ENCODE results near the gene DVL1. TPM values are rescaled to one million over a fixed set of nuclear protein-coding genes. Genes with fewer than 3 reads are reported as not detected.

DVL1 gene
- total RNA-seq, 6 experiments from 2014 or later = 73.8 to 96.6 (median 74.5) TPM

DNA sequence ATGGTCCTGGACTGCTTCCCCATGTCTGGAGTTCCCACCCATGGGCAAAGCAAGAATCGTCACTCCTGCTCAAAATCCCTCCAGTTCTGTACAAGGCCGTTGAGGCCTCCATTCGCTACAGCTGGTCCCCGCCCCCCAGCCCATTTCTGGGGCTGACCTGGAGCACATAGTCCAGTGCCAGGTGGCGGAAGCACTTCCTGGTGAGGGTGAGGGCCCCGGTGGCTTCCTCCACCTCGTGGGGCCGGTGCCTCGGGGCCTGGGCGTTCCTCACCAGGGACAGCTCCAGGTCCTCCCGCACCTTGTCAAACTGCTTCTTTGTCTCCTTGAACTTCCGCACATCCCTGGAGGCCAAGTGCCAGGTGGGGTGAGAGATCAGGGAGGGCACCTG, 48.9 kb downstream of the DVL1 start:
- DNase-seq = no peak
- H3K27me3 Mint-ChIP-seq (ENCODE audit: insufficient read depth) = peaks cover 2% of the 10 kb centered on the region; the same call in 1 of the 2 replicates
- H3K4me3 Mint-ChIP-seq = no peak overlapping the region
- TF ChIP-seq, protein P1, sequence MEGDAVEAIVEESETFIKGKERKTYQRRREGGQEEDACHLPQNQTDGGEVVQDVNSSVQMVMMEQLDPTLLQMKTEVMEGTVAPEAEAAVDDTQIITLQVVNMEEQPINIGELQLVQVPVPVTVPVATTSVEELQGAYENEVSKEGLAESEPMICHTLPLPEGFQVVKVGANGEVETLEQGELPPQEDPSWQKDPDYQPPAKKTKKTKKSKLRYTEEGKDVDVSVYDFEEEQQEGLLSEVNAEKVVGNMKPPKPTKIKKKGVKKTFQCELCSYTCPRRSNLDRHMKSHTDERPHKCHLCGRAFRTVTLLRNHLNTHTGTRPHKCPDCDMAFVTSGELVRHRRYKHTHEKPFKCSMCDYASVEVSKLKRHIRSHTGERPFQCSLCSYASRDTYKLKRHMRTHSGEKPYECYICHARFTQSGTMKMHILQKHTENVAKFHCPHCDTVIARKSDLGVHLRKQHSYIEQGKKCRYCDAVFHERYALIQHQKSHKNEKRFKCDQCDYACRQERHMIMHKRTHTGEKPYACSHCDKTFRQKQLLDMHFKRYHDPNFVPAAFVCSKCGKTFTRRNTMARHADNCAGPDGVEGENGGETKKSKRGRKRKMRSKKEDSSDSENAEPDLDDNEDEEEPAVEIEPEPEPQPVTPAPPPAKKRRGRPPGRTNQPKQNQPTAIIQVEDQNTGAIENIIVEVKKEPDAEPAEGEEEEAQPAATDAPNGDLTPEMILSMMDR (IDR thresholded peaks at IDR 0.05) = peak; percentile 25; the same call in 1 of the 2 replicates
- peaks cover 10% of the 10 kb centered on the region for H3K4me1 Mint-ChIP-seq (ENCODE audit: low read depth)
- no peaks in the 10 kb centered on the region for H3K9me3 Mint-ChIP-seq
- H3K27ac Mint-ChIP-seq = no peak overlapping the region
- no peaks in the 10 kb centered on the region for H3K36me3 Mint-ChIP-seq (ENCODE audit: low read depth)

DNA sequence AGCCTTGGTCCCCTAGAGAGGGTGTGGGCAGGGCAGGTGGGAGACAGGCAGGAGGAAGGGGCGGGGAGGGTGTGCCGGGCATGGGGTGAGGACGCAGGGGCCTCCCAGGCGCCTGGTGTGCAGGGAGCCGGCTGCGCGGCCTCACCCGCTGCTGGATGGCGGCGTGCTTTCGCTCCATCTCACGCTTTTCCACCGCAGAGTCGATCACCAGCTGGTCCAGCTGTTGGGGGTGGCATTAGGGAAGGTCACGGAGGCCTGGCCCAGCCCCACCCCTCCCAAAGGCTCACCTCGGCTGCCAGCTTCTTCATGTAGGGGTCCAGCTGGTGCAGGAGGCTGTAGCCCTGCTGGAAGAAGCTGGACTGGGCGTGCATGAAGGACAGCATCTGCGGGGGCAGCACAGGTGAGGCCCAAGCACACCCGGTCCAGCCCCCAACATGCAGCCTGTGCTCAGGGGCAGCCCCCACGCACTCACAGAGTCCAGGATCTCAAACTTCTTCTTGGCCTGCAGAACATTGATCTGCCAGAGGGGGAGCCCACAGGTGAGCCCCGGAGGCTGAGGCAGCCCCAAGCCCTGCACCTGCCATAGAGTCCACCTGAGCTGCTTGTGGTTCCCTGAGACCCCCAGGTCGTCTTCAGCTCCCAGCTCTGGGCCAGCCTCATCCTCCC, 49.4 kb downstream of the DVL1 start:
- DNase-seq = no peak
- no peak overlapping the region for H3K4me3 Mint-ChIP-seq
- H3K27ac Mint-ChIP-seq = no peak overlapping the region
- no peaks in the 10 kb centered on the region for H3K9me3 Mint-ChIP-seq
- no peaks in the 10 kb centered on the region for H3K36me3 Mint-ChIP-seq (ENCODE audit: low read depth)
- peaks cover 2% of the 10 kb centered on the region; the same call in 1 of the 2 replicates for H3K27me3 Mint-ChIP-seq (ENCODE audit: insufficient read depth)
- peaks cover 5% of the 10 kb centered on the region for H3K4me1 Mint-ChIP-seq (ENCODE audit: low read depth)
- TF ChIP-seq, protein P1 (IDR thresholded peaks at IDR 0.05) = peak; percentile 68

DNA sequence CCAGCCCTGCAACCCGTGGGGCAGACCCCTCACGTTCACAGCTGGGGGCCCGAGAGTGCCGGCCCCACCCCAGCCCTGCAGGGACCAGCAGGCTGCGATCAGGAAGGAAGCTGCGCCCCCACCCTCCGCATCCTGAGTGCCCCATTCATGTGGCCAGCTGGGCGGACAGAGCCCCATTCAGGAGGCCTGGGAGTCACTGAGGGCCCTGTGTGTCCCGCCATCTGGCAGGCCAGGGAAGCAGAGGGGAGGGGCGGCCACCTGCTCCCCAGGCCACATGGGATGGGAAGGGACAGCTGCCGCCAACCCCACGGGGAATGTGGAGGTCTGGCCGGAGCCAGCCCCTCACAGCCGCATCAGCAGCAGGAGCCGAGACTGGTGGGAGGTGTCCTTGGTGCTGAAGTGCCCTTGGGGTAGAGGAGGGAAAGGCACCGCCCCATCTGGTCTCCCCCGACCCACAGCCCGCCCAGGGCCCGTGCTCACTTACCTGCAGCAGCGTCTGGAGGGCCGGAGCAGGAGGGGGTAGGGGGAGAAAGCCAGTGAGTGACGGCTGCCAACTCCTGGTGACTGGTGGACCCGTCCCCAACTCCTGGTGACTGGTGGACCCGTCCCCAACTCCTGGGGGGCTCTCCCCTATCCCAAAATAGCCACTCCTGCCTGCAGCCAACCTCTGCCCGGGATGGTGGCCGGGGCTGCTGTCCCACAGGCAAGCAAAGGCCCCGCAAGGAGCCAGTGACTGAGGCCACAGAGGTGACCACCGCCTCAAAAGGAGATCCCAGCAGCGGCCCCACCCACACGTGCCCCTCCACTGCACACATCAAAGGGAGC, 50.1 kb downstream of the DVL1 start:
- no peaks in the 10 kb centered on the region for H3K36me3 Mint-ChIP-seq (ENCODE audit: low read depth)

DNA sequence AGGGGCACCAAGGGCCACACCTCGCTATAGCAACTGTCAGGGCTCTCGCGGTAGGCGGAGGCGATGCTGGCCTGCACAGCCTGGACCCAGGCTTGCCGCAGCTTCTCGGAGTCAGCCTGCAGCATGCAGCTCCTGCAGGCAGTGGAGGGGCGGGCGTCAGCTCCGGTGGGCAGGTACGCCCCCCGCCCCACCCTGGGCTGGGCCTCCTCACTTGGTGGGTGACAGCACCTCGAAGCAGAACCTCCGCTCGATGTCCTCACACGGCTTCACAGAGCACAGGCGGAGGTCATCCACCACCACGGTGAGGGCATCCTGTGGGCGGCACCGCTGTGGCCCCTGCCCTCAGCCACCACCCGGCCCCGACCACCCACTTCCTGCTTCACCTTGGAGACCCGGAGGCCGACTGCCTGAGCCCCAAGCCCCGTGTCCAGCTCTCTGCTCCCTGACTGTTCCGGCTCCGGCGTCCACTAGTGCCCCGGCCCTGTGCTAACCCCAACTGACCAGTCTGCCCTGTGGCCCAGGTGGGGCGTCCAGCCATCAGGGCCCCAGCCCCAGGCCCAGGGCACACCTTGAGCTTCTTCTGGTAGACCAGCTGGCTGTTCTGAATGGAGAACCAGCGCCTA, 51.3 kb downstream of the DVL1 start:
- no peaks in the 10 kb centered on the region for H3K36me3 Mint-ChIP-seq (ENCODE audit: low read depth)
- H3K4me3 Mint-ChIP-seq = no peak overlapping the region
- TF ChIP-seq, protein P1 (IDR thresholded peaks at IDR 0.05) = no peak
- no peaks in the 10 kb centered on the region for H3K9me3 Mint-ChIP-seq
- H3K27ac Mint-ChIP-seq = no peak overlapping the region
- peaks cover 2% of the 10 kb centered on the region; the same call in 1 of the 2 replicates for H3K27me3 Mint-ChIP-seq (ENCODE audit: insufficient read depth)
- no peak for DNase-seq
- no peaks in the 10 kb centered on the region for H3K4me1 Mint-ChIP-seq (ENCODE audit: low read depth)

More for the DNA sequence above, 50.1 kb downstream of the DVL1 start:
- peaks cover 2% of the 10 kb centered on the region; the same call in 1 of the 2 replicates for H3K27me3 Mint-ChIP-seq (ENCODE audit: insufficient read depth)
- no peaks in the 10 kb centered on the region for H3K4me1 Mint-ChIP-seq (ENCODE audit: low read depth)
- no peak overlapping the region for H3K27ac Mint-ChIP-seq
- TF ChIP-seq, protein P1 (IDR thresholded peaks at IDR 0.05) = no peak
- no peak overlapping the region for H3K4me3 Mint-ChIP-seq
- DNase-seq = no peak
- no peaks in the 10 kb centered on the region for H3K9me3 Mint-ChIP-seq

DNA sequence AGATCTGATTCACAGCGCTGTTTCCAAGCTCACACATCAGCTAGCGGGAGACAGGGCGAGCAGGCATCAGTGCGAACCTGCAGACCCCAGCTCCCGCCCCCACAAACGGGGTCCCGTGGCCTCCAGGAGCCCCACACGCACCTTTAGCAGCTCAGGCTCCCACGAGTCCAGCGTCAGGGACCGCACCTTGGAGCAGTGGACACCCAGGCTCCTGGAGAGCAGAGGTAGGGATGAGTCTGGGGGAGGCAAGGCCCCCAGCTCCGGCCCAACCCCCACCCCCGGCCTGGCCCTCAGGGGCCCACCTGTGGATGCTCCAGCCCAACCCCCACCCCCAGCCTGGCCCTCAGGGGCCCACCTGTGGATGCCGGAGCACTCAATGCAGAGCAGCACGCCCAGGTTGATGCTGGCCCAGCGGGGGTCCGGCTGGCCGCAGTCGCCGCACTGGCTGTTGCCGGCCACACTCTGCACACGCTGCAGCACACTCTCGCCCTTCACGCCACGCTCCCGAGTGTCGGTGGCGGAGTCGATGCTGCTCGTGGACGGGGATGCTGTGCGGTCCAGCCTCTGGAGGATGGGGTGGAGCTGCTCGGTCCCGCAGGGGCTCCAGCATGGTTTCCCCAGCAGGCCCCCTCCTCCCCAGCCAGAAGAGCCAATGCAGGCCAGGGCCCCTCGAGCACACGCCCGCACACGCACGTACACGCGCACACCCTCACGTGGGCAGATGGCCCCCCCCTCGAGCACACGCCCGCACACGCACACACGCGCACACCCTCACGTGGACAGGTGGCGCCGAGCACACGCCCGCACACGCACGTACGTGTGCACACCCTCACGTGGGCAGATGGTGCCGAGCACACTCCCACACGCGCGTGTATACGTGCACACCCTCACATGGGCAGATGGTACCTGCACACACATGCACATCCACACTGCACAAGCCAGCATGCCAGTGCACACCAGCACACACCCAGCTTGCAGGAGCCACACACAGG, 52.9 kb downstream of the DVL1 start:
- H3K27me3 Mint-ChIP-seq (ENCODE audit: insufficient read depth) = peaks cover 2% of the 10 kb centered on the region
- H3K9me3 Mint-ChIP-seq = no peaks in the 10 kb centered on the region
- no peak overlapping the region for H3K4me3 Mint-ChIP-seq
- no peaks in the 10 kb centered on the region for H3K36me3 Mint-ChIP-seq (ENCODE audit: low read depth)
- no peaks in the 10 kb centered on the region for H3K4me1 Mint-ChIP-seq (ENCODE audit: low read depth)
- TF ChIP-seq, protein P1 (IDR thresholded peaks at IDR 0.05) = no peak
- no peak overlapping the region for H3K27ac Mint-ChIP-seq
- no peak for DNase-seq
